ENCODE data around the gene ADCY2.

GRCh38 chr5:7852542-7852941 lies 456.6 kb downstream of the ADCY2 start:
- no peak for TF ChIP-seq CTCF (IDR thresholded peaks at IDR 0.05; ENCODE audit: low read depth, low read length, poor library complexity, severe bottlenecking)
- TF ChIP-seq EZH2phosphoT487 (IDR thresholded peaks at IDR 0.05; ENCODE audit: borderline replicate concordance, low read length): no peak

All from DOHH2 (cell line).